Daoy (cell line): ENCODE data around the gene PKMYT1. TPM values are rescaled to one million over a fixed set of nuclear protein-coding genes. Genes with fewer than 3 reads are reported as not detected.
A peak's percentile ranks its signal among the peaks of the same experiment; 100 is the strongest.

Experiments used
- DNase-seq: peaks from one replicate; pipeline ENCODE4 v3.0.0-alpha.2; 2015; ENCODE audit warnings: low read depth
- total RNA-seq: library from RNA; depleted of rRNA; stranded (reverse); fragments of >200 nt; shearing (Covaris generic); gene quantifications from 2 replicates; pipeline ENCODE4 v1.2.3, GENCODE V29; 2014; rRNA removed

The PKMYT1 gene
- 48.6 and 70.3 TPM in 2 replicates for total RNA-seq

DNA sequence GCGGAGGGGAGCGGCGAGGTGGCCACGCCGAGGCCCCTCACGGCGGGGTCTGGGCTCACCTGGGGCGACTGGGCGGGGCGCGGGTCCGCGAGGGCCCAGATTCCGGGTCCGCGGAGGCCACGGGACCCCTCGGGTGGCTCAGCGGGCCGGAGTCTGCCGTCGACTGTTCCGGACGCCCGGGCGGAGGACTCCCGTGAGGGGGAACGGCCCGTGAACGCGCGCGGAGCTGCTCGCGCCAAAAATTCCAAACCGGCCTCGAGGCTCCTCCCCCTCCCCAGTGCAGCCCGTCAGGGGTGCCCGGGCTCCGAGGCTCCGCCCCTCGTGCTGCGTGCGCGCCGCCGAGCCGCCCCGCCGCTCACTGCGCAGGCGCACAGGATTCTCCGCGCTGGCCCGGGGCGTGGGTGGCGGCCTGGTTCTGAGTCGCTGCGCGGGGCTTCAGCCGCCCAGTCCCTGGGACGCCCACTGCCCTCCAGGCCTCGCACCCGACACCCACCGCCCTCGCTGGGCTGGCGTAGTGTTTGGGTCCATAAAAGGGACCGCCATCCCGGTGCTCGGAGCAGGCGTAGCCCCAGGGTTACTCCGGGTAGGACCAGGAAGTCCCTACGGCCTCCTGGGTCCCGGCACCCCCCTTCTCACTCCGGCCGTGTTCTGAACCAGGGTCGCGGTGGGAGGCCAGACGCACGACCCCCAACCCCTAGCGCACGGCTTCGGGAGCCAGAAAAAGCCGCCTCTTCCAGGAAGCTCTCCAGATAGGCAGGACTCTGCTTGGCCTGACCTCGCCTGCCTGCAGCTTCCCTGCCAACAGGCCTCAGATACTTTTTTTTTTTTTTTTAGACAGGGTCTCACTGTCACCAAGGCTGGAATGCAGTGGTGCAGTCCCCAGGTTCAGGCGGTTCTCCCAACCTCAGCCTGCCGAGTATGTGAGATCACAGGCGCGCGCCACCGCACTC lies at the start of gene PKMYT1:
Gene PKMYT1 (minus strand): TSS at position 220 of the 950 bp plus-strand sequence. CDS start 789 bp downstream, outside the sequence.
- peak; percentile 91 for DNase-seq

GRCh38 chr16:3029491-3030221 lies 49.4 kb upstream of the PKMYT1 start:
- no peak for DNase-seq

- DNase-seq: no peak
Observed at GRCh38 chr16:3028716-3029319, 48.6 kb upstream of the PKMYT1 start.

- peak; percentile 83 for DNase-seq
Observed at GRCh38 chr16:3027983-3028715, 47.9 kb upstream of the PKMYT1 start.

- no peak for DNase-seq
Observed at GRCh38 chr16:3027489-3027795, 47.2 kb upstream of the PKMYT1 start.

DNA sequence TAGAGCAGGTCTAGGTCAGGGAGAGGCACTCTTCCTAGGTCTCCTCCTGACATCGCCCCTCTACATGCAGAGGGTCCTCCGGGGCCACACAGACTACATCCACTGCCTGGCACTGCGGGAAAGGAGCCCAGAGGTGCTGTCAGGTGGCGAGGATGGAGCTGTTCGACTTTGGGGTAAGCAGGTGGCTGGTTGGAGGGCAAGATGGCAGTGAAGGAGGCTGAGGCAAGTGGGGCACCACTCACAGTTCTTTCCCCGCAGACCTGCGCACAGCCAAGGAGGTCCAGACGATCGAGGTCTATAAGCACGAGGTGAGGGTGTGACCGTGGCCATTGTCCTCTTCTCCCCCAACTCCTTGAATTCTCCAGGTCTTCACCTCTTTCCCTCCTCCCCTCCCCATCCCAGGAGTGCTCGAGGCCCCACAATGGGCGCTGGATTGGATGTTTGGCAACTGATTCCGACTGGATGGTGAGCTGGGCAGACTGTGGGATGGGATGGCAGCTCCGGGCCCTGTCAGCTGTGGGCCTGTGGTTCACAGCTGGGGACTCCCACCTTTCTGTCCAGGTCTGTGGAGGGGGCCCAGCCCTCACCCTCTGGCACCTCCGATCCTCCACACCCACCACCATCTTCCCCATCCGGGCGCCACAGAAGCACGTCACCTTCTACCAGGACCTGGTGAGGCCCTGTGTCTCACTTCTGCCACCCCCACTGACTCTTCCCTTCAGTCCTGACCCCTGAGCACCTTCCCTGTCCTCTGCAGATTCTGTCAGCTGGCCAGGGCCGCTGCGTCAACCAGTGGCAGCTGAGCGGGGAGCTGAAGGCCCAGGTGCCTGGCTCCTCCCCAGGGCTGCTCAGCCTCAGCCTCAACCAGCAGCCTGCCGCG lies 46.6 kb upstream of the PKMYT1 start:
- DNase-seq: no peak

GRCh38 chr16:3026003-3026378 lies 45.7 kb upstream of the PKMYT1 start:
- DNase-seq: no peak

DNA sequence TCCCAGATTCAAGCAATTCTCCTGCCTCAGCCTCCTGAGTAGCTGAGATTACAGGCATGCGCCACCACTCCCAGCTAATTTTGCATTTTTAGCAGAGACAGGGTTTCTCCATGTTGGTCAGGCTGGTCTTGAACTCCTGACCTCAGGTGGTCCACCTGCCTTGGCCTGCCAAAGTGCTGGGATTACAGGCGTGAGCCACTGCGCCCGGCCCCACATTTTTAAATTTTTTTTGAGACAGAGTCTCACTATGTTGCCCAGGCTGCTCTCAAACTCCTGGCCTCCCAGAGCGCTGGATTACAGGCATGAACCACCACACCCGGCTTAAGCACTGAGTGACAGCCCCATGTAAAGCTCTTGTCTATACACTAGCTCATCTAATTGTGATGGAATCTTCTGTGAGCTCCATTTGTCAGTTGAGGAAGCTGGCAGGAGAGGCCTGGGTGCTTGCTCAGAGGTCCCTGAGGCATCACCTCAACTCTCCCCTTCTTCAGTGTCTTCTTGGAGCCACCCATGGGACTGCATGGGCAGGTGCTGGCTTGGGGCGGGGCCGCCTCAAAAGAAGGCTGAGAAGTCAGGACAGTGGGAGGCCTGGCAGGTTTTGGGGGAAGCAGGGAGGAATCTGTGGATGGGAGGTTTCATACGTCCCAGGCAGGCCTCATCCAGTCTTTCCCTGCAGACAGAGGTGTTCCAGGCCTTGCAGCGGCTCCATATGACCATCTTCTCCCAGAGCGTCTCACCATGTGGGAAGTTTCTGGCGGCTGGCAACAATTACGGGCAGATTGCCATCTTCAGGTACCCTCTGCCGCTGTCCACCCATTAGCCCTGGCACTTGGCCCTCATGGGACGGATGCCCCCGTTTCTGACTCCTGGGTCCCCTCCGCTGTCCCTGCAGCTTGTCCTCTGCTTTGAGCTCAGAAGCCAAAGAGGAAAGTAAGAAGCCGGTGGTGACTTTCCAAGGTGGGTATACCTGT lies 45.1 kb upstream of the PKMYT1 start:
- DNase-seq: no peak

GRCh38 chr16:3023669-3024478 lies 43.6 kb upstream of the PKMYT1 start, which contains the start of the genes HCFC1R1 and THOC6:
Gene HCFC1R1, minus strand, starts transcription at chr16:3023942. Its CDS starts 1 bp downstream, at chr16:3023941.
Gene THOC6, plus strand, starts transcription at chr16:3024035. Its CDS starts 292 bp downstream, at chr16:3024327.
- peak; percentile 99 for DNase-seq

DNA sequence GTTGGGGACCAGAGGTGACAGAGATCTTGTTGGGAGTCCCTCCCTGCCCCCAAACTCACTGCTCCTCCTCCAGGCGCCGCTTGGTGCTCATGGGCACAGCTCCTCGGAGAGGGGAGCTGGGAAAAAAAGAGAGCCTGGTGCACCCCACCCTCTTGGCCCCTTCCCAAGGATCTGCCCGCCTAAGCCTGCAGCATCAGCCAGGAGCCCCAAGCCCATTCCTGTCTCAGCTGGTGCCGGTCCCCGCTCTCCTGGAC lies 43.1 kb upstream of the PKMYT1 start:
- DNase-seq: peak; percentile 95

- no peak for DNase-seq
Observed at GRCh38 chr16:3022684-3023414, 42.6 kb upstream of the PKMYT1 start.

DNA sequence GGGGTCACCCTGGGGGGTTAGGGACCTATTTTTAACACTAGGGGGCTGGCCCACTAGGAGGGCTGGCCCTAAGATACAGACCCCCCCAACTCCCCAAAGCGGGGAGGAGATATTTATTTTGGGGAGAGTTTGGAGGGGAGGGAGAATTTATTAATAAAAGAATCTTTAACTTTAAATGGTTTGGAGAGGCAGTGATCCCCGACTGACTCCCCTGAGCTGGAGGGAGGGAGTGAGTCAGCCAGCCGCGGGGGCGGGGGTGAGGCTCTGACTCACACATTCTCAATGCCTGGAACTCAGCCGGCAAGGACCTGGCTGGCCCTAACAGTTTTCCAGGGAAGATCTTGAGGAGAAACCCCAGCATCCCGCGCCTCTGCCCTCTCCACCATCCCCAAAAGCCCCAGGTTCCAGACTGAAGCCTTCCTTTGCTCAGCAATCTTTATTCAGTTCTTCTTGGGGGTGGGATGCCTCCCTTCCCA lies 42.0 kb upstream of the PKMYT1 start:
- peak; percentile 95 for DNase-seq

GRCh38 chr16:3021449-3022207 lies 41.4 kb upstream of the PKMYT1 start:
- peak; percentile 98 for DNase-seq

DNA sequence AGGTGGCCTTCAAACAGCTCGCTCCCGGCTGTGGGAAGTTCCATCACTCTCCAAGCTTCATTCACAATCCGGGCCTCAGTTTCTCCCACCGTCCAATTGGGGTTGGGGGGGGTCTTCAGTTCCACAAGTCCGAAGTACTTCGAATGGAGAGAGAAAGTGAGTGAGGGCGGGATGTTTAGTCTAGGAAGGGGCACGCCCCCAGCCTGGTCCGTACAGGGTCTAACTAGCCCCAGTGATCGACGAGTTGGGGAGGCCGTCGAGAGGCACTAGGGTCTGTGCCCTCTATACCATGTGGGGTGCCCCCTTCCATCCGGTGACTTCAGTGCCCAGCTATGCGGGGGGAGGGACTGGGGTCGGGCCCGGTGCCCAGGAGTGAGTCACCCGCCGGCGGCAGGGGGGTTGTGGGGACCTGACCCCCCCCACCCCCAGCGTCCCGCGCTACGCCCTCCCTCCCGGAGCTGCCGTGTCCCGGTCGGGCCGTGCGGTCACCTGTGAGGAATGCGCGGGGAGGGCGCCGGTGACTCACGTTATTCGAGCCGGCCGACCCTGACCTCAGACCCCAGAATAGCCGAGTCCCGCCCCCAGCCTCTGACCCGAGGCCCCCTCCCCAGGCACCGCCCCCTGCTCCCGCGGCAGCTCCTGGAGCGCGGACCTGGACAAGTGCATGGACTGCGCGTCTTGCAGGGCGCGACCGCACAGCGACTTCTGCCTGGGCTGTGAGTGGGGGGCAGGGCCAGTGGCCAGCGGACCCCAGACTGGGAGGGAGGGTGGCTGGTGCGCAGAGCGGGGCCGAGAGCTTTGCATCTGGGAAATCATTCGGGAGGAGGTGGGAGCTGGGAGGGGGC lies 40.6 kb upstream of the PKMYT1 start:
- peak; percentile 96 for DNase-seq

- peak; percentile 90 for DNase-seq
Observed at GRCh38 chr16:3020247-3020603, 40.0 kb upstream of the PKMYT1 start, which contains the start of gene TNFRSF12A. Gene TNFRSF12A, plus strand, starts transcription at chr16:3020368. Its CDS starts 30 bp downstream, at chr16:3020398.

- DNase-seq: no peak
Observed at GRCh38 chr16:3019594-3020246, 39.5 kb upstream of the PKMYT1 start.
